HCT116 (cell line): Measurements from ENCODE around the gene SH2D6. TPM values are rescaled to one million over a fixed set of nuclear protein-coding genes. Genes with fewer than 3 reads are reported as not detected.

Experiments
- ATAC-seq: fragments of 200-7000 bp; cut with Tn5 transposase; 2 replicates; pipeline ENCODE4 v1.9.1; 2020; ENCODE audit warnings: mild to moderate bottlenecking, moderate library complexity
- BruUV-seq: library from RNA; stranded (reverse); fragments of 400-500 nt; replicated peaks from 2 replicates; lab custom pipeline; 2021; lab: Mats Ljungman, UMichigan
- CTCF ChIA-PET: fragments of 300-600 bp; sonication (Branson Sonifier 250); formaldehyde crosslinking; loops from one replicate; lab custom pipeline; 2021; ENCODE audit warnings: antibody characterized with exemption; lab: Charles Lee
- POLR2A ChIA-PET: fragments of 300-600, 350-600 bp; sonication (Branson Sonifier 250); formaldehyde crosslinking; loops from one replicate; lab custom pipeline; 2021; ENCODE audit warnings: antibody characterized with exemption; lab: Charles Lee
- RAD21 ChIA-PET, 2 experiments: fragments of 300-600 bp; sonication (Branson Sonifier 250); formaldehyde crosslinking; loops; one replicate each; lab custom pipeline; 2023; ENCODE audit warnings: low total read pairs in 2 of 2; ENCODE audit not compliant: uncharacterized antibody in 2 of 2, unreplicated experiment in 2 of 2, low non-redundant PET in 1 of 2; lab: Charles Lee
- DNase-seq: peaks from one replicate; pipeline ENCODE4 v3.0.0-alpha.2; 2010; ENCODE audit warnings: low read depth, low spot score
- H2AFZ ChIP-seq: fragments of 200-600 bp; shearing (Covaris generic), sonication (generic); 2 replicates; pipeline ENCODE4 v1.6.1; 2017; ENCODE audit warnings: low read depth, mixed run types, mixed read lengths, antibody characterized with exemption, low read length; ENCODE audit not compliant: poor library complexity, severe bottlenecking
- H3K27ac ChIP-seq: 2 replicates; pipeline ENCODE4 v1.5.1; 2012; ENCODE audit warnings: low read depth, low read length
- H3K27me3 ChIP-seq: fragments of 200-600 bp; sonication (generic); 2 replicates; pipeline ENCODE4 v1.6.1; 2016; ENCODE audit warnings: mixed run types, low read length, mixed read lengths; ENCODE audit not compliant: insufficient read depth
- H3K36me3 ChIP-seq, 2 experiments: fragments of 200-500 bp in 1 of 2; fragments of 200-600 bp in 1 of 2; sonication (Bioruptor generic) in 1 of 2; sonication (generic) in 1 of 2; 2 replicates each; pipeline versions ENCODE4 v1.5.1 to v1.6.1; 2014 to 2016; ENCODE audit warnings: low read length in 2 of 2, inconsistent platforms in 1 of 2, mixed read lengths in 1 of 2, mixed run types in 1 of 2; ENCODE audit not compliant: insufficient read depth in 2 of 2, control insufficient read depth in 1 of 2
- H3K4me1 ChIP-seq, 2 experiments: fragments of 200-600 bp in 1 of 2; sonication (generic) in 1 of 2; 2 replicates each; pipeline versions ENCODE4 v1.5.1 to v1.6.1; 2012 to 2017; ENCODE audit warnings: low read length in 2 of 2, inconsistent platforms in 1 of 2, mild to moderate bottlenecking in 1 of 2, mixed read lengths in 1 of 2, mixed run types in 1 of 2, moderate library complexity in 1 of 2; ENCODE audit not compliant: insufficient read depth in 2 of 2, control insufficient read depth in 1 of 2
- H3K4me2 ChIP-seq: fragments of 200-600 bp; sonication (generic); 2 replicates; pipeline ENCODE4 v1.6.1; 2017; ENCODE audit warnings: mixed run types, low read length, mixed read lengths
- H3K4me3 ChIP-seq, 2 experiments: fragments of 200-600 bp in 1 of 2; sonication (generic) in 1 of 2; replicated peaks in 1 of 2; 2 replicates each; pipeline ENCODE4 v1.5.1; 2011 to 2016; ENCODE audit warnings: low read length in 2 of 2, control low read depth in 1 of 2, low read depth in 1 of 2, mild to moderate bottlenecking in 1 of 2, mixed read lengths in 1 of 2, mixed run types in 1 of 2
- H3K79me2 ChIP-seq: fragments of 200-600 bp; sonication (generic); 2 replicates; pipeline ENCODE4 v1.6.1; 2017; ENCODE audit warnings: mild to moderate bottlenecking, mixed run types, low read length, moderate library complexity, mixed read lengths; ENCODE audit not compliant: insufficient read depth
- H3K9ac ChIP-seq: fragments of 200-600 bp; sonication (generic); 2 replicates; pipeline ENCODE4 v1.6.1; 2016; ENCODE audit warnings: low read length, mixed read lengths
- H3K9me2 ChIP-seq: fragments of 200-600 bp; sonication (generic), shearing (Covaris generic); 2 replicates; pipeline ENCODE4 v1.6.1; 2017; ENCODE audit warnings: mixed run types, mild to moderate bottlenecking, moderate library complexity; ENCODE audit not compliant: insufficient read depth
- H3K9me3 ChIP-seq, 2 experiments: fragments of 200-500 bp in 1 of 2; fragments of 200-600 bp in 1 of 2; sonication (Bioruptor generic) in 1 of 2; sonication (generic) in 1 of 2; 2 replicates each; pipeline ENCODE4 v1.6.1; 2014 to 2017; ENCODE audit warnings: low read length in 2 of 2, mixed read lengths in 2 of 2, inconsistent platforms in 1 of 2, low read depth in 1 of 2, mild to moderate bottlenecking in 1 of 2, mixed run types in 1 of 2, moderate library complexity in 1 of 2; ENCODE audit not compliant: control insufficient read depth in 1 of 2, insufficient read depth in 1 of 2
- H4K20me1 ChIP-seq: fragments of 200-600 bp; sonication (generic), shearing (Covaris generic); 2 replicates; pipeline ENCODE4 v1.6.1; 2017; ENCODE audit warnings: mixed run types, mild to moderate bottlenecking, moderate library complexity; ENCODE audit not compliant: insufficient read depth
- CBX3 ChIP-seq: IDR thresholded peaks from 2 replicates; pipeline ENCODE4 v1.6.1; 2012; ENCODE audit warnings: low read depth
- CTCF ChIP-seq, 3 experiments: fragments of 200-600 bp in 1 of 3; sonication (generic) in 1 of 3; IDR thresholded peaks in 2 of 3; conservative IDR thresholded peaks in 1 of 3; 2 replicates each; pipeline ENCODE4 v1.5.1; 2012 to 2017; ENCODE audit warnings: low read depth in 2 of 3, low read length in 2 of 3, antibody characterized with exemption in 1 of 3, borderline replicate concordance in 1 of 3, control low read depth in 1 of 3, mild to moderate bottlenecking in 1 of 3, mixed read lengths in 1 of 3, mixed run types in 1 of 3, moderate library complexity in 1 of 3; ENCODE audit not compliant: insufficient read depth in 1 of 3
- EGR1 ChIP-seq: IDR thresholded peaks from 2 replicates; pipeline ENCODE4 v1.6.1; 2012; ENCODE audit warnings: low read depth
- FOSL1 ChIP-seq: IDR thresholded peaks from 2 replicates; pipeline ENCODE4 v1.6.1; 2012; ENCODE audit warnings: low read depth
- JUND ChIP-seq: IDR thresholded peaks from 2 replicates; pipeline ENCODE4 v1.6.1; 2012
- POLR2AphosphoS5 ChIP-seq: IDR thresholded peaks from 2 replicates; pipeline ENCODE4 v1.6.1; 2011; ENCODE audit warnings: mild to moderate bottlenecking, low read depth, low read length, moderate library complexity
- SIN3A ChIP-seq: IDR thresholded peaks from 2 replicates; pipeline ENCODE4 v1.6.1; 2012; ENCODE audit warnings: low read depth
- SP1 ChIP-seq: IDR thresholded peaks from 2 replicates; pipeline ENCODE4 v1.6.1; 2012; ENCODE audit warnings: low read depth
- TCF7L2 ChIP-seq: IDR thresholded peaks from 2 replicates; pipeline ENCODE4 v1.7.0; 2011; ENCODE audit warnings: borderline replicate concordance, inconsistent platforms; ENCODE audit not compliant: insufficient read depth, insufficient read length; ENCODE audit errors: extremely low read depth
- YY1 ChIP-seq: IDR thresholded peaks from 2 replicates; pipeline ENCODE4 v1.6.1; 2011; ENCODE audit warnings: low read length, low read depth, moderate library complexity, mild to moderate bottlenecking; ENCODE audit not compliant: insufficient replicate concordance; ENCODE audit errors: extremely low read depth
- ZNF274 ChIP-seq: fragments of 200-500 bp; sonication (Bioruptor generic); IDR thresholded peaks from 2 replicates; pipeline ENCODE4 v1.6.1; 2014; ENCODE audit warnings: mild to moderate bottlenecking, low read depth, low read length, inconsistent platforms
- intact Hi-C: fragments of 100-400 bp; cut with micrococcal nuclease; formaldehyde crosslinking; loops from 2 replicates; pipeline ENCODE4 v1.10.0; 2022
- total RNA-seq: library from RNA; stranded (reverse); gene quantifications from one replicate; pipeline ENCODE4 v1.2.1, GENCODE V29; 2021; ENCODE audit not compliant: unreplicated experiment
- TF ChIP-seq, protein P1 (sequence below): IDR thresholded peaks from 2 replicates; pipeline ENCODE4 v1.6.1; 2011; ENCODE audit warnings: mild to moderate bottlenecking, low read length, moderate library complexity; ENCODE audit not compliant: insufficient replicate concordance; ENCODE audit errors: extremely low read depth
- TF ChIP-seq, protein P2 (sequence below): IDR thresholded peaks from 2 replicates; pipeline ENCODE4 v1.6.1; 2012
- TF ChIP-seq, protein P3 (sequence below): IDR thresholded peaks from 2 replicates; pipeline ENCODE4 v1.6.1; 2012

SH2D6 gene
- total RNA-seq, 1 experiment from 2014 or later: 2.7 TPM

DNA sequence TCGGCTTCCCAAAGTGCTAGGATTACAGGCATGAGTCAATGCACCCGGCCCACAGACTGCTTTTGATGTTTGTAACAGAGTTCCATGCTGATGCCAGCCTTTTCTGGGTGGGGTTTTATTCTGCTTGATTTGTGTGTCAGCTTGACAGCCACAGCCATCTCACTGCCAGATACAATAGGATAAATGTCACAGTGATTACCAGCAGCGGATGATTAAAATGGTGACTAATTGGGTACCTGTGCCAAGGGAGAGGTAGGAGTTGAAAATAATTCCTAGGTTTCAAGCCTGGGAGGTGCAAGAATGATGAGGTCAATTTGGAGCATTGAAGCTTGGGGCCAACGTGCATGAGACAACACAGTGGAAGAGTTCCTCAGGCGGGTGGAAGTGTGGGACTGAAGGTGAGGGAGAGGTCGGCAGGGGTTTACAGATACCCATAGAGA is 39.4 kb downstream of the SH2D6 start:
- peak; percentile 95 for DNase-seq
- no peaks in the 10 kb centered on the region for H4K20me1 ChIP-seq
- H3K36me3 ChIP-seq: no peaks in the 10 kb centered on the region
- H3K4me3 ChIP-seq: peak overlapping the region in 1 of 2 experiments; percentile 20; a peak in 1 of 4 replicates
- peak overlapping the region; percentile 75 for H3K4me2 ChIP-seq
- ATAC-seq: peak; percentile 81
- H3K27ac ChIP-seq: peak overlapping the region; percentile 85
- no peaks in the 10 kb centered on the region for H3K9me2 ChIP-seq
- H3K9me3 ChIP-seq: no peaks in the 10 kb centered on the region
- ChIA-PET POLR2A (interaction anchor here (0.7 to 4.5 kb wide), 8 partner anchors 9 to 88 kb away, joined by 3 to 23 read pairs (median 8); partner anchors contain the start of gene MAT2A), RAD21 (no interaction called here), CTCF (interaction anchor here (0.8 to 1.0 kb wide), 2 partner anchors 38 to 81 kb away, joined by 3 read pairs; partner anchors contain the start of gene MAT2A)
- no TSS peak for BruUV-seq
- peak overlapping the region; percentile 35 for H2AFZ ChIP-seq
- peaks cover 53 to 69% of the 10 kb centered on the region in 2 experiments for H3K4me1 ChIP-seq
- TF ChIP-seq TCF7L2 (peak; percentile 88), YY1 (peak; percentile 82), SP1 (peak; percentile 97), CTCF (IDR thresholded peaks at IDR 0.05 in 2 of 3, conservative IDR thresholded peaks at IDR 0.05 in 1 of 3; ENCODE audit: borderline replicate concordance in 1 of 3, insufficient read depth in 1 of 3, low read depth in 2 of 3, low read length in 2 of 3) (no peak), CBX3 (peak; percentile 85), EGR1 (no peak; the same call in 1 of the 2 replicates), JUND (peak; percentile 95), ZNF274 (no peak), FOSL1 (peak; percentile 93), SIN3A (peak; percentile 93), POLR2AphosphoS5 (no peak)
- TF ChIP-seq, protein P1, sequence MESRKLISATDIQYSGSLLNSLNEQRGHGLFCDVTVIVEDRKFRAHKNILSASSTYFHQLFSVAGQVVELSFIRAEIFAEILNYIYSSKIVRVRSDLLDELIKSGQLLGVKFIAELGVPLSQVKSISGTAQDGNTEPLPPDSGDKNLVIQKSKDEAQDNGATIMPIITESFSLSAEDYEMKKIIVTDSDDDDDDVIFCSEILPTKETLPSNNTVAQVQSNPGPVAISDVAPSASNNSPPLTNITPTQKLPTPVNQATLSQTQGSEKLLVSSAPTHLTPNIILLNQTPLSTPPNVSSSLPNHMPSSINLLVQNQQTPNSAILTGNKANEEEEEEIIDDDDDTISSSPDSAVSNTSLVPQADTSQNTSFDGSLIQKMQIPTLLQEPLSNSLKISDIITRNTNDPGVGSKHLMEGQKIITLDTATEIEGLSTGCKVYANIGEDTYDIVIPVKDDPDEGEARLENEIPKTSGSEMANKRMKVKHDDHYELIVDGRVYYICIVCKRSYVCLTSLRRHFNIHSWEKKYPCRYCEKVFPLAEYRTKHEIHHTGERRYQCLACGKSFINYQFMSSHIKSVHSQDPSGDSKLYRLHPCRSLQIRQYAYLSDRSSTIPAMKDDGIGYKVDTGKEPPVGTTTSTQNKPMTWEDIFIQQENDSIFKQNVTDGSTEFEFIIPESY: peak; percentile 83
- TF ChIP-seq, protein P2, sequence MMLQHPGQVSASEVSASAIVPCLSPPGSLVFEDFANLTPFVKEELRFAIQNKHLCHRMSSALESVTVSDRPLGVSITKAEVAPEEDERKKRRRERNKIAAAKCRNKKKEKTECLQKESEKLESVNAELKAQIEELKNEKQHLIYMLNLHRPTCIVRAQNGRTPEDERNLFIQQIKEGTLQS: no peak
- TF ChIP-seq, protein P3, sequence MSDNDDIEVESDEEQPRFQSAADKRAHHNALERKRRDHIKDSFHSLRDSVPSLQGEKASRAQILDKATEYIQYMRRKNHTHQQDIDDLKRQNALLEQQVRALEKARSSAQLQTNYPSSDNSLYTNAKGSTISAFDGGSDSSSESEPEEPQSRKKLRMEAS: peak; percentile 87
- H3K9ac ChIP-seq: peak overlapping the region; percentile 6; the same call in 1 of the 2 replicates
- no peaks in the 10 kb centered on the region for H3K79me2 ChIP-seq
- no peaks in the 10 kb centered on the region for H3K27me3 ChIP-seq
- intact Hi-C loops: loop anchor here (1.0 to 2.0 kb wide), 2 partner anchors 41 to 81 kb away; partner anchors contain the start of gene MAT2A
